Measurements from ENCODE around the gene EPHX1.
"Not testable (repeated sequence)": the region's sequence is repeated elsewhere in the genome, so short reads cannot be mapped to it uniquely, and the experiment has no call there.

Gene EPHX1

DNA sequence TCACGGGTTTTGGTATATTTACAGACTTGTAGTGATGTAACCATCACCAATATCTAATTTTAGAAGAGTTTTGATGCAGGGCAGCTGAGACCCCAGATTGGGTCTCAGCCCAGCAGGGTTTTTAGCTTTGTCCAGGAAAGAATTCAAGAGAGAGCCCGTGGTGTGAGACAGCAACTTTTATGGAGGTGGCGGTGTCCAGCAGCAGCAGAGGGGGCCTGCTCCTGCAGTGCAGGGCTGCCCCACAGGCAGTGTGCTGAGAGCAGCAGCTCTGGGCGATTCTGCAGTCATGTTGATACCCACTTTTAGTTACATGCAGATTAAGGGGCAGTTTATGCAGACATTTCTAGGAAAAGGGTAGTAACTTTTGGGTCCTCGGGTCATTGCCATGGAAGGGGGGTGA is 1.8 kb upstream of the EPHX1 start:
- no peak for TF ChIP-seq SUZ12 (IDR thresholded peaks at IDR 0.05; ENCODE audit: extremely low read depth, insufficient read depth, insufficient read length)
- H3K9me3 ChIP-seq (ENCODE audit: insufficient read depth, low read length) = no peaks in the 10 kb centered on the region

DNA sequence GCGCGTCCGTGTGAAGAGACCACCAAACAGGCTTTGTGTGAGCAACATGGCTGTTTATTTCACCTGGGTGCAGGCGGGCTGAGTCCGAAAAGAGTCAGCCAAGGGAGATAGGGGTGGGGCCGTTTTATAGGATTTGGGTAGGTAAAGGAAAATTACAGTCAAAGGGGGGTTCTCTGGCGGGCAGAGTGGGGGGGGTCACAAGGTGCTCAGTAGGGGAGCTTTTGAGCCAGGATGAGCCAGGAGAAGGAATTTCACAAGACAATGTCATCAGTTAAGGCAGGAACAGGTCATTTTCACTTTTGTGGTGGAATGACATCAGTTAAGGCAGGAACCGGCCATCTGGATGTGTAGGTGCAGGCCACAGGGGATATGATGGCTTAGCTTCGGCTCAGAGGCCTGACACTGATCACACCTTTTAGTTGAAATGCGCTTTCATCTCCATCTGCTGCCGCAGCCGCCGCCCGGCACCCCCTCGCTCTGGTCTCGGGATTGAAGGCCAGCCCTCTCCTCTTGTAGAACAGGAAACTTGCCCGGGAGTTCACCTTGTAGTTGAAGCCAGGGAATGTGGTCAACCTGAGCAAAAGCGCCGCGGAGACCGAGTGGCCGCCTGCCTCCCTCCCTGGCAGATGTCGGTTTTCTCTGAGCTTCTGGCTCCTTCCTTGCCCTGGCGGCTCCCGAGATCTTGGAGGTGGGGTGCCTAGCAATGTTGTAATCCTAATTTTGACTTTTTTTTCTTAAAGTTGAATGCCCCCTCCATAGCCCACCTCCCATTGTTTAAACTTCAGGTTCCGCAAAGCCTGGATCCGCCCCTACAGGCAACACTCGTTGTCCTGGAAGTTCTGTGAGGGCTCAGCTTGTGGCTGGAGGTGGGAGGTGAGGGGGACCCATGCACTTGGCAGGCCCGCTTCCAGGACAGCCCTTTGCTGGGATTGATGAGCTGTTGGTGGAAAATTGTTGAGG is 935 bp downstream of the EPHX1 start:
- not testable (repeated sequence) for DNase-seq (ENCODE audit: low read depth, low spot score); H3K4me1 ChIP-seq (ENCODE audit: insufficient read depth, insufficient read length); H3K9me3 ChIP-seq (ENCODE audit: insufficient read depth, low read length)
- H3K36me3 ChIP-seq (ENCODE audit: insufficient read depth, insufficient read length, low read length) = peaks cover 29% of the 10 kb centered on the region
- peaks cover 15% of the 10 kb centered on the region for H3K27me3 ChIP-seq (ENCODE audit: insufficient read depth, insufficient read length)
- H3K9ac ChIP-seq (ENCODE audit: insufficient read length, low read depth) = peak overlapping the region; percentile 90
- peak overlapping the region; percentile 76 for H3K4me3 ChIP-seq (ENCODE audit: insufficient read length, low read depth)

More for the DNA sequence above, 1.8 kb upstream of the EPHX1 start:
- Histone ChIP-seq H3K4me3 (ENCODE audit: insufficient read length, low read depth) (no peak overlapping the region), H3K27me3 (ENCODE audit: insufficient read depth, insufficient read length) (peaks cover 15% of the 10 kb centered on the region), H3K36me3 (ENCODE audit: insufficient read depth, insufficient read length, low read length) (peaks cover 14% of the 10 kb centered on the region), H3K9ac (ENCODE audit: insufficient read length, low read depth) (no peak overlapping the region), H3K4me1 (ENCODE audit: insufficient read depth, insufficient read length) (peaks cover 3% of the 10 kb centered on the region)
- no peak for DNase-seq (ENCODE audit: low read depth, low spot score)

- DNase-seq (ENCODE audit: low read depth, low spot score) = no peak
- TF ChIP-seq ZNF274 (IDR thresholded peaks at IDR 0.05; ENCODE audit: low read depth, low read length) (no peak), YY1 (IDR thresholded peaks at IDR 0.05; ENCODE audit: insufficient read depth, insufficient read length) (no peak), SUZ12 (IDR thresholded peaks at IDR 0.05; ENCODE audit: extremely low read depth, insufficient read depth, insufficient read length) (no peak)
- Histone ChIP-seq H3K4me1 (ENCODE audit: insufficient read depth, insufficient read length) (peaks cover 10% of the 10 kb centered on the region), H3K36me3 (ENCODE audit: insufficient read depth, insufficient read length, low read length) (peaks cover 33% of the 10 kb centered on the region), H3K9me3 (ENCODE audit: insufficient read depth, low read length) (no peaks in the 10 kb centered on the region), H3K9ac (ENCODE audit: insufficient read length, low read depth) (peak overlapping the region; percentile 71), H3K27me3 (ENCODE audit: insufficient read depth, insufficient read length) (peaks cover 15% of the 10 kb centered on the region), H3K4me3 (ENCODE audit: insufficient read length, low read depth) (peak overlapping the region; percentile 42)
Measured at GRCh38 chr1:225811622-225812487, 1.9 kb downstream of the EPHX1 start.

DNA sequence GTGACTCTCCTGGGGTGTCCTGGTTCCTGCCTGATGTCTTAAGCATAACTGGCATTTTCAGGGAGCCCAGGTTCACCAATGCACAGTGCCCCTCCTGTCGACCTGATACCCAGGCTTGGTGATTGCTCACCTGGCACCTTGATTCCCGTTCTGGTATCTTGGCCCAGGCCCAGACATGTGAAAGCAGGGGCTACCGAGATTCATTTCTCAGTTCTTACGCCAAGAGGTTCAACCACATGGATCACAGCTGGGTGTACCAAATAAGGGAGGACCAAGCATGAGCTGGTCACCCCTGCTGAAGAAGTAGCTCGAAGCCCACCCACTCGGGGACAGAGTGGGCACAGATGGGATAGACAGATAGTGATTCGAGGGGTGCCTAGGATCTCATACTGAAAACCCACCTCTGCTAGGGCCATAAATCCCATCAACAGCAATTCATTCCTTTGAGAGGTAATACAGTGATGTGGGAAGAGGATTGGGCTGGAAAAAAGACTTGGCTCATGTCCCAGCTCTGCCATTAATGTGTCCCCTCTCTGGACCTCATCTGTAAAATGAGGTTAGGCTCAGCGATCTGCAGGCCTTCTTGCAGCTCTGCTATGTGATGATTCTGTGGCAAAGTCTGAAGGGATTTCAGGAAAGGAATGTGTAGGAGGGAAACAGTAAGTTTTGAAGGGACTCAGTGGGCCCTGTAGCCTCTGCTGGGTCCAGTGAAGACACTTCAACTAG is 2.7 kb downstream of the EPHX1 start:
- no peak overlapping the region for H3K9ac ChIP-seq (ENCODE audit: insufficient read length, low read depth)
- no peaks in the 10 kb centered on the region for H3K9me3 ChIP-seq (ENCODE audit: insufficient read depth, low read length)
- TF ChIP-seq SUZ12 (IDR thresholded peaks at IDR 0.05; ENCODE audit: extremely low read depth, insufficient read depth, insufficient read length) (no peak), ZNF274 (IDR thresholded peaks at IDR 0.05; ENCODE audit: low read depth, low read length) (no peak), YY1 (IDR thresholded peaks at IDR 0.05; ENCODE audit: insufficient read depth, insufficient read length) (no peak)
- no peak overlapping the region for H3K4me3 ChIP-seq (ENCODE audit: insufficient read length, low read depth)
- peaks cover 18% of the 10 kb centered on the region for H3K4me1 ChIP-seq (ENCODE audit: insufficient read depth, insufficient read length)
- H3K27me3 ChIP-seq (ENCODE audit: insufficient read depth, insufficient read length) = peaks cover 15% of the 10 kb centered on the region
- peaks cover 33% of the 10 kb centered on the region for H3K36me3 ChIP-seq (ENCODE audit: insufficient read depth, insufficient read length, low read length)
- DNase-seq (ENCODE audit: low read depth, low spot score) = no peak

DNA sequence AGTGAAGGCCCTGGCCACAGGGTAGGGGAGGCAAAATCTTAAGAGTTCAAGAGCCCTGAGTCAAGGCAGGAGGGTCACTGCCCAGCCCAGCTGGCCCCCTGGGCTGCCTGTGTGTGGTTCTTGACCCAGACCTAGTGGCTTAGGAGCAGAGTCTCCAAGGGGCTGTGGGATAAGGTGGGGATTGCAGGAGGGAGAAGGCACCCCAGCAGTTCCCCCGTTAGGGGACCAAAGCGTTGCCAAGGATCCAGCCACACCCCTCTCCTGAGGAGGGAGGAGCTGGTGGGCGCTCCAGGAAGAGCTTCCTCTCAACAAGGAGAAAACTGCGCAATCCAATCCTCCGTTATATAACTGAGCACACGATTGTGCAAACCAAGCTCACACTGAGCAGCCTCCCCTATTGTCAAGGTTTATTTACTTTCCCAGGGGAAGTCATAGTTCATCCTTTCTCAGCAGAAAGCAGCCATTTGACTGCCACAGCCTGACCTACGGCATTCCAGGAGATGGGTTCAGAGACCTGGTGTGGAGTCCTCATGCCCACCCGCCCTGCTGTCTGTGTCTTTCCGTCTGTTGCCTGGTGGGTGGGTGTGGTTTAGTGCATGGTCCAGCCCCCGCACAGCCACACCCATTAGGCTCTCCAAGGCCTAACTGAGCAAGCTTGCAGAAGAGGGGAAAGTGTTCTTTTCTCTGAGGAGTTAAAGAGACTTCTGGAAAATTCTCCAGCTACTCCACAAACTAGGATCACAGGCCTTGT is 3.5 kb downstream of the EPHX1 start:
- Histone ChIP-seq H3K4me3 (ENCODE audit: insufficient read length, low read depth) (no peak overlapping the region), H3K36me3 (ENCODE audit: insufficient read depth, insufficient read length, low read length) (peaks cover 33% of the 10 kb centered on the region), H3K9ac (ENCODE audit: insufficient read length, low read depth) (no peak overlapping the region), H3K4me1 (ENCODE audit: insufficient read depth, insufficient read length) (peaks cover 20% of the 10 kb centered on the region), H3K9me3 (ENCODE audit: insufficient read depth, low read length) (no peaks in the 10 kb centered on the region), H3K27me3 (ENCODE audit: insufficient read depth, insufficient read length) (peaks cover 13% of the 10 kb centered on the region)
- TF ChIP-seq YY1 (IDR thresholded peaks at IDR 0.05; ENCODE audit: insufficient read depth, insufficient read length) = no peak
- TF ChIP-seq ZNF274 (IDR thresholded peaks at IDR 0.05; ENCODE audit: low read depth, low read length) = no peak
- TF ChIP-seq SUZ12 (IDR thresholded peaks at IDR 0.05; ENCODE audit: extremely low read depth, insufficient read depth, insufficient read length) = no peak
- DNase-seq (ENCODE audit: low read depth, low spot score) = no peak

GRCh38 chr1:225814381-225814780 is 4.5 kb downstream of the EPHX1 start:
- no peak overlapping the region for H3K9ac ChIP-seq (ENCODE audit: insufficient read length, low read depth)
- no peak overlapping the region for H3K4me3 ChIP-seq (ENCODE audit: insufficient read length, low read depth)
- no peak for TF ChIP-seq YY1 (IDR thresholded peaks at IDR 0.05; ENCODE audit: insufficient read depth, insufficient read length)
- no peak for TF ChIP-seq SUZ12 (IDR thresholded peaks at IDR 0.05; ENCODE audit: extremely low read depth, insufficient read depth, insufficient read length)
- TF ChIP-seq ZNF274 (IDR thresholded peaks at IDR 0.05; ENCODE audit: low read depth, low read length) = no peak
- H3K4me1 ChIP-seq (ENCODE audit: insufficient read depth, insufficient read length) = peaks cover 20% of the 10 kb centered on the region
- peaks cover 3% of the 10 kb centered on the region for H3K27me3 ChIP-seq (ENCODE audit: insufficient read depth, insufficient read length)
- H3K9me3 ChIP-seq (ENCODE audit: insufficient read depth, low read length) = no peaks in the 10 kb centered on the region
- peaks cover 34% of the 10 kb centered on the region for H3K36me3 ChIP-seq (ENCODE audit: insufficient read depth, insufficient read length, low read length)
- DNase-seq (ENCODE audit: low read depth, low spot score) = no peak

GRCh38 chr1:225815090-225815489 is 5.2 kb downstream of the EPHX1 start:
- Histone ChIP-seq H3K4me1 (ENCODE audit: insufficient read depth, insufficient read length) (peaks cover 20% of the 10 kb centered on the region), H3K36me3 (ENCODE audit: insufficient read depth, insufficient read length, low read length) (peaks cover 39% of the 10 kb centered on the region)
- H3K9ac ChIP-seq (ENCODE audit: insufficient read length, low read depth); H3K4me3 ChIP-seq (ENCODE audit: insufficient read length, low read depth); H3K9me3 ChIP-seq (ENCODE audit: insufficient read depth, low read length); DNase-seq (ENCODE audit: low read depth, low spot score); H3K27me3 ChIP-seq (ENCODE audit: insufficient read depth, insufficient read length): not testable (repeated sequence)

Data from NT2/D1 (cell line).